ENCODE data around the gene PROSER3.

PROSER3 gene

DNA sequence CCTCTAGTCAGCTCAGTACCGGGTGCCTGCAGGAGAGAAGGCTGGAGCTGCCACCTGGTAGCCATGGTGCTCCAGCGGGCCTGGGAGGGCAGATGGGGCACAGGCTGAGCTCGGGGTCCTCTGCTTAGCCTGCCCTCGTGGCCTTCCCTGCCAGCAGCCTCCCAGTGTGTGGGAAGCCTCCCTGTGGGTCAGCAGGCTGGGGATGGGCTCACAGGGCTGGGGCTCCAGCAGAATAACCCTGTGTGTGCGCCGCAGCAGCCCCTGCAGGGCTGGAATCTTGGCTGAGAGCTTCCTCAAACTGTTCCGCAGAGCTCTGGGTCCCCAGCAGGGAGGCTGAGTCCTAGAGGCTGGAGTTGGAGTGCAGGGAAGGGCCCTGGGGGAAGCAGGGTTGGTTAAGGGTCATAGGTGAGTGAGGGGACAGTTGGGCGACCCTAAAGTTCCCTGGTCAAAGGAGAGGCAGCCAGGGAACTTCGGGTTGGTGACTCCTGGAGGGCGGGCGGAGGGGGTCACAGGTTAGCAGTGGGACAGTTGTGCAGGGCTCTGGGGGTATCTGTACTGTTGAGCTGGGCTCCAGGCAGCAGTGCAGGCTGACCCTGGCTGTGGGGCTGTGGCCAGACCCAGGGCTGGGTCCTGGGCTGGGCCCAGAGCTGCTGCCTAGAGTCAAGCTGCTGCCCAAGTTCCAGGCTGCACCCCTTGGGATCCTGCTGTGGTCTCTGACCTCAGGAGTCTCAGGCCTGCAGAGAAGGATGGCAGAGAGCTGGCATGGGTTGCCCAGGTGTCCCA, 31.4 kb downstream of the PROSER3 start:
- H2AFZ ChIP-seq (ENCODE audit: low read depth, low read length) = no peak overlapping the region
- H2BK12ac ChIP-seq (ENCODE audit: low read length in 2 of 2) = no peak overlapping the region
- H2BK120ac ChIP-seq (ENCODE audit: low read depth, low read length) = no peak overlapping the region
- H3K4me2 ChIP-seq (ENCODE audit: low read length, poor library complexity, severe bottlenecking) = no peak overlapping the region
- no peak overlapping the region for H3K9ac ChIP-seq (ENCODE audit: low read length)
- DNase-seq = no peak
- no peaks in the 10 kb centered on the region for H3K9me3 ChIP-seq (ENCODE audit: control insufficient read depth, low read length)
- H3K4me1 ChIP-seq (ENCODE audit: control insufficient read depth, insufficient read depth, low read depth, low read length) = peaks cover 12% of the 10 kb centered on the region
- no peak overlapping the region for H2AK5ac ChIP-seq (ENCODE audit: low read length, severe bottlenecking)
- no peak overlapping the region for H3K18ac ChIP-seq (ENCODE audit: low read depth in 1 of 2, low read length in 2 of 2)
- H4K8ac ChIP-seq (ENCODE audit: low read length) = no peak overlapping the region
- H2BK15ac ChIP-seq (ENCODE audit: low read depth, poor library complexity, severe bottlenecking) = no peak overlapping the region
- no peaks in the 10 kb centered on the region for H3K27me3 ChIP-seq (ENCODE audit: control insufficient read depth in 1 of 2, insufficient read depth in 1 of 2, low read length in 2 of 2)
- H3K14ac ChIP-seq (ENCODE audit: low read length in 2 of 2) = no peak overlapping the region
- H3K23ac ChIP-seq (ENCODE audit: low read length in 2 of 2) = no peak overlapping the region
- peaks cover 0 to 29% of the 10 kb centered on the region in 2 experiments for H3K36me3 ChIP-seq (ENCODE audit: control insufficient read depth in 1 of 2, insufficient read depth in 2 of 2, low read depth in 1 of 2, low read length in 2 of 2)
- no peak overlapping the region for H3K4ac ChIP-seq (ENCODE audit: low read depth in 1 of 2, low read length in 2 of 2)
- H3K79me1 ChIP-seq (replicated peaks; ENCODE audit: low read length, poor library complexity, severe bottlenecking) = no peaks in the 10 kb centered on the region
- no peak overlapping the region for H4K91ac ChIP-seq (ENCODE audit: low read length)
- no peak overlapping the region for H3K27ac ChIP-seq (ENCODE audit: low read length, poor library complexity, severe bottlenecking)
- no peak overlapping the region for H2BK5ac ChIP-seq (ENCODE audit: low read depth, low read length, poor library complexity, severe bottlenecking)
- no peak overlapping the region for H3K4me3 ChIP-seq (ENCODE audit: insufficient read depth in 1 of 2, low read depth in 1 of 2, low read length in 2 of 2)
- 84% methylated on average over 11 of the region's 11 CpGs for WGBS

DNA sequence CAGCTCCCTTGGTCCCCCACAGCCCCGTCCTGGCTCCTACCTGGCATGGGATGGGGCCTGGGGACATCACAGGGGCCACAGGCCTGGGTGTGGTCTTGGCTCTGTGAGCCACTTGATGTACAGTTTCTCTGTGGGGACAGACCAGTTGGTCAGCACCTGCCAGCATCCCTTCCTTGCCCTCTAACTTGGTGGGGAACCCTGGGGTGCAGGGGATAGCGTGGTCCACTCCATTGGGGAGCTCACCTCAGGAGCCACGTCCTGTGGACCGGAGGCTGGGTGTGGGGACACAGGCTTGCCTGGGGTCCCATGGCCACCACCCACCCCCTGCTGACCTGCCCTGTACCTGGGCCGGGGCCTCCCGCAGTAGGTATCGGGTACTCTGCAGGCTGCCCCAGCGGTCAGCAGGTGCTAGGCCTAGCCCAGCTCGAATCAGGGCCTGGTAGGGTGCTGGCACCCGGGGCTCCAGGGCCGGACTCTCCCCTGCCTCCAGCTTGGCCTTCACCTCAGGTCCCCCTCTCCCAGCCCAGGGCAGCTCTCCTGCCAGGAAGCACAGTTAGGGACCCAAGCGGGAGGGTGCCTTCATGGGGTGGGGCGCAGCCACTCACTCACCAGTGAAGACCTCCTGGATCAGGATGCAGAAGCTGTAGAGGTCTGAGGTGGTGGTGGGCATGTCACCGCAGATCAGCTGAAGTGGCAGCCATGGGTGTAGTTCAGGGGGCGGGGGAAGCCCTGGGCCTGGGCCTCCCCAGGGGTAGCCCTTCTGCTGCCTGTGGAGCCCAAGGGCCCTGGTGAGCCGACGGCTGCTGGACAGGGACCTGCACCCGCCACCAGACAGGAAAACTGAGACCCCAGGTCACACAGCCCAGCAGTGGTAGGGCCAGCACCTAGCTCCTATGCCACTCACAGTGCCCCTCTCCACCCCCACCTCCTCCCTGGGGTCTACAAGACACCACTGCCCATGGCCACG, 32.3 kb downstream of the PROSER3 start:
- H2AK5ac ChIP-seq (ENCODE audit: low read length, severe bottlenecking) = no peak overlapping the region

DNA sequence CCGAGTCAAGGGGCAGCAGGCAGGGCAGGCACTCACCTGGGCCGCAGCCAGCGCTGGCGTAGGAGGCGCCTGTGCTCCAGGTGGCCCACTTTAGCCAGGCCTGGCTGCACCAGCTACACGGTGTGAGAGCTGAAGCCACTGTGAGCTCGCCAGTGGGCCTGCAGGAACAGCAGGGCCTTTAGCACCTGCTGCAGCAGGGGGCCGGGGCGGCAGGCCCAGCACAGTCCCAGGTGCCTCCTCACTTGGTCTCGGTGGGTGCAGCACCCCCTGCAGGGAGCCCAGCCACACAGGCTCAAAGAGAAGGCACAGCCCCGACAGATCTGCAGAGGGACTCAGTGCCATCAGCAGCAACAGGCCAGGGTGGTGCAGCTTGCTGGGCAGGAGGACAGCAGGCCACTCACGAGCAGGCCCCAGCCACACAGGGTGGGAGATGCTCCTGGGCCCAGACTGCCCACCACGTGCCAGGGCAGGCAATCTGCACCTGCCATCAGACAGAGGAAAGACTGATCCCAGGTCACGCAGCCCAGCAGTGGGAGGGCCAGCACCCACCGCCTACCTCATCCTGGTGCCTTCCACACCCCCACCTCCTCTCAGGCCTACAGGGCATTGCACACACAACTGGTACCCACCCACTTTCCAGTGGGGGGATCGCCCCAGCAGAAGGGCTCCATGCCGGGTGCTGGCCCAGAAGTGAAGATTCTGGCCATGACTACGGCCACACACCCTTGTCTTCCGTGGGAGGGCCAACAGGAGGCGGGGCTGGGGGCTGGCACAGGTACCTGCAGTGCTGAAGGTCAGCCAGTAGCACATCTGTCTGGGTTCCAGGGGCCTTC, 33.2 kb downstream of the PROSER3 start:
- no peak overlapping the region for H3K18ac ChIP-seq (ENCODE audit: low read depth in 1 of 2, low read length in 2 of 2)
- peaks cover 12% of the 10 kb centered on the region for H3K4me1 ChIP-seq (ENCODE audit: control insufficient read depth, insufficient read depth, low read depth, low read length)
- peaks cover 0 to 10% of the 10 kb centered on the region in 2 experiments for H3K27me3 ChIP-seq (ENCODE audit: control insufficient read depth in 1 of 2, insufficient read depth in 1 of 2, low read length in 2 of 2)
- H3K14ac ChIP-seq (ENCODE audit: low read length in 2 of 2) = peak overlapping the region in 1 of 2 experiments; percentile 46
- H3K9ac ChIP-seq (ENCODE audit: low read length) = no peak overlapping the region
- H3K23ac ChIP-seq (ENCODE audit: low read length in 2 of 2) = no peak overlapping the region
- no peaks in the 10 kb centered on the region for H3K9me3 ChIP-seq (ENCODE audit: control insufficient read depth, low read length)
- H3K27ac ChIP-seq (ENCODE audit: low read length, poor library complexity, severe bottlenecking) = no peak overlapping the region
- no peak overlapping the region for H3K4me2 ChIP-seq (ENCODE audit: low read length, poor library complexity, severe bottlenecking)
- H3K79me1 ChIP-seq (replicated peaks; ENCODE audit: low read length, poor library complexity, severe bottlenecking) = no peaks in the 10 kb centered on the region
- WGBS = 72% methylated on average over 20 of the region's 20 CpGs
- H4K8ac ChIP-seq (ENCODE audit: low read length) = peak overlapping the region; percentile 13
- H2BK5ac ChIP-seq (ENCODE audit: low read depth, low read length, poor library complexity, severe bottlenecking) = no peak overlapping the region
- no peak overlapping the region for H3K4ac ChIP-seq (ENCODE audit: low read depth in 1 of 2, low read length in 2 of 2)
- no peak overlapping the region for H3K4me3 ChIP-seq (ENCODE audit: insufficient read depth in 1 of 2, low read depth in 1 of 2, low read length in 2 of 2)
- H4K91ac ChIP-seq (ENCODE audit: low read length) = no peak overlapping the region
- no peak overlapping the region for H2AK5ac ChIP-seq (ENCODE audit: low read length, severe bottlenecking)
- H2BK12ac ChIP-seq (ENCODE audit: low read length in 2 of 2) = no peak overlapping the region
- H2AFZ ChIP-seq (ENCODE audit: low read depth, low read length) = no peak overlapping the region
- no peak overlapping the region for H2BK15ac ChIP-seq (ENCODE audit: low read depth, poor library complexity, severe bottlenecking)
- no peak for DNase-seq
- no peak overlapping the region for H2BK120ac ChIP-seq (ENCODE audit: low read depth, low read length)
- H3K36me3 ChIP-seq (ENCODE audit: control insufficient read depth in 1 of 2, insufficient read depth in 2 of 2, low read depth in 1 of 2, low read length in 2 of 2) = peaks cover 0 to 14% of the 10 kb centered on the region in 2 experiments

More for the DNA sequence above, 32.3 kb downstream of the PROSER3 start:
- no peak overlapping the region for H2BK120ac ChIP-seq (ENCODE audit: low read depth, low read length)
- peak overlapping the region in 1 of 2 experiments; percentile 46 for H3K14ac ChIP-seq (ENCODE audit: low read length in 2 of 2)
- H3K23ac ChIP-seq (ENCODE audit: low read length in 2 of 2) = no peak overlapping the region
- no peak overlapping the region for H2BK12ac ChIP-seq (ENCODE audit: low read length in 2 of 2)
- peaks cover 0 to 20% of the 10 kb centered on the region in 2 experiments for H3K36me3 ChIP-seq (ENCODE audit: control insufficient read depth in 1 of 2, insufficient read depth in 2 of 2, low read depth in 1 of 2, low read length in 2 of 2)
- H4K91ac ChIP-seq (ENCODE audit: low read length) = no peak overlapping the region
- H3K9me3 ChIP-seq (ENCODE audit: control insufficient read depth, low read length) = no peaks in the 10 kb centered on the region
- no peak overlapping the region for H2BK15ac ChIP-seq (ENCODE audit: low read depth, poor library complexity, severe bottlenecking)
- H4K8ac ChIP-seq (ENCODE audit: low read length) = peak overlapping the region; percentile 13
- DNase-seq = no peak
- no peak overlapping the region for H3K4me3 ChIP-seq (ENCODE audit: insufficient read depth in 1 of 2, low read depth in 1 of 2, low read length in 2 of 2)
- H3K4me2 ChIP-seq (ENCODE audit: low read length, poor library complexity, severe bottlenecking) = no peak overlapping the region
- 87% methylated on average over 17 of the region's 19 CpGs for WGBS
- H3K27me3 ChIP-seq (ENCODE audit: control insufficient read depth in 1 of 2, insufficient read depth in 1 of 2, low read length in 2 of 2) = peaks cover 0 to 1% of the 10 kb centered on the region in 2 experiments
- H3K18ac ChIP-seq (ENCODE audit: low read depth in 1 of 2, low read length in 2 of 2) = no peak overlapping the region
- H2BK5ac ChIP-seq (ENCODE audit: low read depth, low read length, poor library complexity, severe bottlenecking) = no peak overlapping the region
- no peak overlapping the region for H2AFZ ChIP-seq (ENCODE audit: low read depth, low read length)
- H3K4me1 ChIP-seq (ENCODE audit: control insufficient read depth, insufficient read depth, low read depth, low read length) = peaks cover 12% of the 10 kb centered on the region
- H3K27ac ChIP-seq (ENCODE audit: low read length, poor library complexity, severe bottlenecking) = no peak overlapping the region
- H3K9ac ChIP-seq (ENCODE audit: low read length) = no peak overlapping the region
- no peak overlapping the region for H3K4ac ChIP-seq (ENCODE audit: low read depth in 1 of 2, low read length in 2 of 2)
- no peaks in the 10 kb centered on the region for H3K79me1 ChIP-seq (replicated peaks; ENCODE audit: low read length, poor library complexity, severe bottlenecking)

Data from mesenchymal stem cell (in vitro differentiated cells and primary cell).